ENCODE measurements around the gene SLC16A12. TPM values are rescaled to one million over a fixed set of nuclear protein-coding genes. Genes with fewer than 3 reads are reported as not detected.

SLC16A12 gene
- total RNA-seq, 3 donors from 2014 or later (not counting 1 experiment from before 2014, with no cell fraction given): not detected

- DNase-seq (no peak), ATAC-seq (no peak)
- Mint-ChIP-seq H3K27me3 (ENCODE audit: low read depth in 2 of 2) (peaks cover 8 to 14% of the 10 kb centered on the region in 2 donors), H3K36me3 (no peaks in the 10 kb centered on the region), H3K4me3 (no peak overlapping the region), H3K9me3 (no peaks in the 10 kb centered on the region), H3K27ac (no peak overlapping the region), H3K4me1 (no peaks in the 10 kb centered on the region)
- WGBS (ENCODE audit: insufficient coverage): 93% methylated on average over 7 of the region's 9 CpGs
- TF ChIP-seq CTCF (IDR thresholded peaks at IDR 0.05): no peak
- intact Hi-C loops (cut with micrococcal nuclease): no loop called here
- H3K4me3 ChIP-seq (ENCODE audit: low read length): no peak overlapping the region
- no peaks in the 10 kb centered on the region for H3K9me3 ChIP-seq (ENCODE audit: control insufficient read depth, insufficient read depth, low read length)
- H3K4me1 ChIP-seq (ENCODE audit: control insufficient read depth, insufficient read depth, low read length): no peaks in the 10 kb centered on the region
- no peak overlapping the region for H3K27ac ChIP-seq (ENCODE audit: low read length)
- no peaks in the 10 kb centered on the region for H3K27me3 ChIP-seq (ENCODE audit: control insufficient read depth, insufficient read depth, low read length)
- H3K36me3 ChIP-seq (ENCODE audit: control insufficient read depth, insufficient read depth, low read length): no peaks in the 10 kb centered on the region
Observed at GRCh38 chr10:89468191-89468965, 67.0 kb downstream of the SLC16A12 start.

- Histone ChIP-seq H3K9me3 (ENCODE audit: control insufficient read depth, insufficient read depth, low read length) (no peaks in the 10 kb centered on the region), H3K4me3 (ENCODE audit: low read length) (no peak overlapping the region), H3K27ac (ENCODE audit: low read length) (no peak overlapping the region), H3K27me3 (ENCODE audit: control insufficient read depth, insufficient read depth, low read length) (no peaks in the 10 kb centered on the region), H3K4me1 (ENCODE audit: control insufficient read depth, insufficient read depth, low read length) (no peaks in the 10 kb centered on the region), H3K36me3 (ENCODE audit: control insufficient read depth, insufficient read depth, low read length) (no peaks in the 10 kb centered on the region)
- intact Hi-C loops (cut with micrococcal nuclease): no loop called here
- ATAC-seq (no peak), DNase-seq (no peak)
- H3K9me3 Mint-ChIP-seq: no peaks in the 10 kb centered on the region
- no peaks in the 10 kb centered on the region for H3K4me1 Mint-ChIP-seq
- 16% methylated on average over 2 of the region's 3 CpGs for WGBS (ENCODE audit: insufficient coverage)
- H3K36me3 Mint-ChIP-seq: no peaks in the 10 kb centered on the region
- no peak overlapping the region for H3K27ac Mint-ChIP-seq
- H3K27me3 Mint-ChIP-seq (ENCODE audit: low read depth in 2 of 2): peaks cover 11 to 19% of the 10 kb centered on the region in 2 donors
- H3K4me3 Mint-ChIP-seq: no peak overlapping the region
- no peak for TF ChIP-seq CTCF (IDR thresholded peaks at IDR 0.05)
Observed at GRCh38 chr10:89466599-89467035, 68.8 kb downstream of the SLC16A12 start.

- TF ChIP-seq CTCF (IDR thresholded peaks at IDR 0.05): no peak
- Histone ChIP-seq H3K36me3 (ENCODE audit: control insufficient read depth, insufficient read depth, low read length) (no peaks in the 10 kb centered on the region), H3K27ac (ENCODE audit: low read length) (no peak overlapping the region), H3K4me3 (ENCODE audit: low read length) (no peak overlapping the region), H3K9me3 (ENCODE audit: control insufficient read depth, insufficient read depth, low read length) (no peaks in the 10 kb centered on the region), H3K27me3 (ENCODE audit: control insufficient read depth, insufficient read depth, low read length) (peaks cover 3% of the 10 kb centered on the region), H3K4me1 (ENCODE audit: control insufficient read depth, insufficient read depth, low read length) (no peaks in the 10 kb centered on the region)
- H3K4me1 Mint-ChIP-seq: no peaks in the 10 kb centered on the region
- H3K27ac Mint-ChIP-seq: no peak overlapping the region
- H3K9me3 Mint-ChIP-seq: no peaks in the 10 kb centered on the region
- H3K4me3 Mint-ChIP-seq: no peak overlapping the region
- intact Hi-C loops (cut with micrococcal nuclease): no loop called here
- DNase-seq (no peak), ATAC-seq (no peak)
- H3K36me3 Mint-ChIP-seq: no peaks in the 10 kb centered on the region
- WGBS (ENCODE audit: insufficient coverage): 71% methylated on average over 1 of the region's 2 CpGs
- H3K27me3 Mint-ChIP-seq (ENCODE audit: low read depth in 2 of 2): peaks cover 15 to 31% of the 10 kb centered on the region in 2 donors
Observed at GRCh38 chr10:89465196-89465595, 70.2 kb downstream of the SLC16A12 start.
